CD4-positive, alpha-beta T cell treated with Interleukin-6 at 100 ng/mL for 8 hours (primary cell): Measurements from ENCODE around the gene TAS2R41.
"Not testable (repeated sequence)": the region's sequence is repeated elsewhere in the genome, so short reads cannot be mapped to it uniquely, and the experiment has no call there.

Experiments used
- DNase-seq: peaks from one replicate; pipeline ENCODE4 v3.0.0-alpha.2; 2020; ENCODE audit warnings: mixed read lengths, low spot score

TAS2R41 gene

GRCh38 chr7:143456992-143457793 is 20.5 kb upstream of the TAS2R41 start:
- no peak for DNase-seq

DNA sequence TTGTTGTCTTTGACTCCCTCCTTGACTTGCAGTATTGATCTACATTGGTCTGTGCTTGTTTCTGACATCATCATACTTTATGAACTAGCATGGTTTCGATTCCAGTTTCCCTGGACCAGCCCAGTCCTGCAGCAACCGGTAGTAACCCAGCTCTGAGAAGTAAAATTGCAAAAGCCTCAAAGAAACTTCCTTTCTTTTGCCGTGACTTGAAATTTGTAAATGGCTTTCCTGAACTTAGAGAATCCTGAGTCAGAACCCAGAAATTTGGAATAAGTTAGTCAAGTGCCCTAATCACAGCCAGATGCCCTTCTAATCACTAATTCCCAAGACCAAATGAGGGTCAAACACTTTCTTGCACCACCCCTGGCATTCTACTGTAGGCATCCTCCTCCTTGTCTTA is 19.4 kb upstream of the TAS2R41 start:
- no peak for DNase-seq

- no peak for DNase-seq
These were observed 19.0 kb upstream of the TAS2R41 start for GRCh38 chr7:143458681-143459080.

DNA sequence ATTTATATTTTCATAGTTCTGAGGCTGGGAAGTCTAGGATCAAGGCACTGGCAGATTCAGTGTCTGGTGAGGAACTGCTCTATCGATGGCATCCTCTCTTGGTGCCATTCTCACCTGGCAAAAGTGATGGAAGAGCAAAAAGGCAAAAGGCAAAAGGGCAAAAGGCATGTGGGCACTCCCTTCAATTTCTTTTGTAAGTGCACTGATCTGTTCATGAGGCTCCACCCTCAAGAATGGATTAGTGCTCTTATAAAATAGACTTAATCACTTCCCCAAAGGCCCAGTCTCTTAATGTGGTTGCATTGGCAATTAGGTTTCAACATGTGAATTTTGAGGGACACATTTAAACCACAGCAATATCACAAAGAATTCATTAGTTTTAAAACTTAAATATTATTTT is 18.3 kb upstream of the TAS2R41 start:
- DNase-seq: no peak

GRCh38 chr7:143460271-143460979 is 17.2 kb upstream of the TAS2R41 start:
- DNase-seq: no peak

GRCh38 chr7:143462045-143462444 is 15.6 kb upstream of the TAS2R41 start:
- no peak for DNase-seq

- DNase-seq: no peak
These were observed 14.1 kb upstream of the TAS2R41 start for GRCh38 chr7:143463556-143463955.

DNA sequence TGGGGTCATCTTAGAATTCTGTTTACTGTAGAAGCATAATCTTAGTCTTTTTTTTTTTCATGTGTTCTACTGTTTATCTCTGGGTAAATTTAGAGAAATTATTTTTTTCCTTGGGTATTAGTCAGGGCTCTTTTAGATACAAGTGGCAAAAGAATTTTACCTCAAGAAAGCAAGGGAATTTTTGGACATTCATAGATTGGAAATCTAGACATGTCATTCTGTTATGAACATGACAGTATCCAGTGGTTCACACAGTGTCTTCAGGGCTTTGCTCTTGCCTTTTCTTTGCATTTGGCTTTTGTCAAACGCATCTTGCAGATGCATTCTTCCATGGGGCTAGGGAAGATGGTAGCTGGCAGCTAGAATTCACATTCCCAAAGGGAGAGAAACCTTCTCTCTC is 13.7 kb upstream of the TAS2R41 start:
- DNase-seq: no peak

- no peak for DNase-seq
These were observed 9.9 kb upstream of the TAS2R41 start for GRCh38 chr7:143467724-143468123.

DNA sequence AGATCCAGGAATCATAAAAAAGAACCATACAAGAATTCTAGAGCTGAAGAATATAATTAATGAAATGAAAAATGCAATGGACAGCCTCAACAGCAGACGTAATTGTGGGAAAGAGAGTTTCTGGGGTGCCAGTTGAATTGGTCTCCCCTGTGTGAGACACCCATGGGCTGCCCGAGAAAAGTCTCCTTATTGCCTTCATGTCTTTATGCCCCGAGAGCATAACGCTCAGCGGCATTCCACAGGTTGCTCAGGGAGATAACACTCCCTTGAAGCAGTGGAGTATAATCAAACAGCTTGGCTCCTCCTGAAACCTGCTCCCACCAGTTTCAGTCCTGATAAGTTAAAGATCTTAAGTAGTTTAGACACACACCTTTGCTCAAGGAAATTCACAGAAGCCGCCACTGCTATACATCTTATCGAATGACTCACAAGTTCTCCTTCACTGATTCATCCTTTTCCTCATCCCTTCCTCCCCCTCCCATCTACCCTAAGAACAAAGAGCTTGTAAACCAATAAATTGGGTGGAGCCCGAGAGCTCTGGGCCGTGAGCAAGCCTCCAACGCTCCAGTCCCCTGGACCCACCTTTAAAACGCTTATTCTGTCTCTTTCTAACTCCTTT is 5.5 kb upstream of the TAS2R41 start:
- DNase-seq: not testable (repeated sequence)

- DNase-seq: no peak
These were observed 1.5 kb downstream of the TAS2R41 start for GRCh38 chr7:143479055-143479766.

DNA sequence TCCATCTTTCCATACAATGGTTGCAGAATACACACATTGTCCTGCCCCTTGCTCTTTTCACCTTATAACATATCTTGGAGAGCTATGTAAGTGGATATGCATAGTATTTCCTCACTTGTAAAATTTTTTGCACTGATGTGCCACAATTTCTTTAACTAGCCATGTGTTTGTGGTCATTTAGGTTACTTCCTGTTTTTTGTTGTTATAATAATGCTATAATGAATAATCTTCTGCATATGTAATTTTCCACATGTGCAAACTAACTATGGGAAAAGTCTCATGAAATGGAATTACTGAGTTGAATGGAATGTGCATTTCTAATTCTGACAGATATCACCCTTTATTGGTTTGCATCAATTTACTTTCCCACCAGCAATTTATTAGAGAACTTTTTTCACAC is 2.8 kb downstream of the TAS2R41 start:
- no peak for DNase-seq

- no peak for DNase-seq
These were observed 6.4 kb downstream of the TAS2R41 start for GRCh38 chr7:143484119-143484518.

DNA sequence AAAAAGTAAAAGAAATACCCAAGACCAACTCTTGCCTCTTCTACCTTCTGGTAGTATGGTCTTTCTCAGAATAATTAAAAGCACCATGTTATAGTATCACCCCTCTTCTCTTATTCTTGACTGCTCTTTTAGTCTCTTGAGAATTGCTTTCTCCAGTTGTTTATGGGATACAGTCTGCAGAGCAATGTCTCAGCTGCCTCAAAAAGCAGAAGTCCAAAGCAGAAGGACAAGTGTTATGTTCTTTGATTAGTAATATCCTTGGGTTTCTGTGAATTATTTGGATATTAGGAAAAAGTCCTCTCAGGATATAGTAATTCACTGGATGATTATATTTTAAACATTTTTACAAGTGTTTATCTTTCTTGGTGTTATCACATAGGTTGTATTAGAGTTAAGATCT is 7.4 kb downstream of the TAS2R41 start:
- no peak for DNase-seq

DNA sequence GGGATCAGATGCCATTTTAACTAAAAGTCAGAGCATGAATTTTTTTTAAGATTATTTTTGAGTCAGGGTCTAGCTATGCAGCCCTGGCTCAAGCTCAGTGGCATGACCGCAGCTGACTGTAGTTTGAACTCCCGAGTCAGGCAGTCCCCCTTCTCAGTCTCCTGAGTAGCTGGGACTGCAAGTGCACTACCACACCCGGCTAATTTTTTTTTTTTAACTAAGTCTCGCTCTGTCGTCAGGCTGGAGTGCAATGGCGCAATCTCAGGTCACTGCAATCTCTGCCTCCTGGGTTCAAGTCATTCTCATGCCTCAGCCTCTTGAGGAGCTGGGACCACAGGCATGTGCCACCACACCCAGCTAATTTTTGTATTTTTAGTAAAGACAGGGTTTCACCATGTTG is 7.8 kb downstream of the TAS2R41 start:
- DNase-seq: no peak

DNA sequence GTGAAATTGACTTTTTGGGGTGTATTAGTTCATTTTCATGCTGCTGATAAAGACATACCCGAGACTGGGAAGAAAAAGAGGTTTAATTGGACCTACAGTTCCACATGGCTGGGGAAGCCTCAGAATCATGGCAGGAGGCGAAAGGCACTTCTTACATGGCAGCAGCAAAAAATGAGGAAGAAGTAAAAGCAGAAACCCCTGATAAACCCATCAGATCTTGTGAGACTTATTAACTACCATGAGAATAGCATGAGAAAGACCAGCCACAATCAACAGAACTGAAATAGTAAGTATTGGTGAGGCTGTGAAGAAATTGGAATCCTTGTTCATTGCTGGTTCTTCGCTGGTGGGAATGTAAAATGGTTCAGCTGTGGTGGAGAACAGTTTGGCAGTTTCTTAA is 8.6 kb downstream of the TAS2R41 start:
- not testable (repeated sequence) for DNase-seq

- no peak for DNase-seq
These were observed 9.4 kb downstream of the TAS2R41 start for GRCh38 chr7:143487061-143487460.

- DNase-seq: no peak
These were observed 9.9 kb downstream of the TAS2R41 start for GRCh38 chr7:143487566-143487965.

DNA sequence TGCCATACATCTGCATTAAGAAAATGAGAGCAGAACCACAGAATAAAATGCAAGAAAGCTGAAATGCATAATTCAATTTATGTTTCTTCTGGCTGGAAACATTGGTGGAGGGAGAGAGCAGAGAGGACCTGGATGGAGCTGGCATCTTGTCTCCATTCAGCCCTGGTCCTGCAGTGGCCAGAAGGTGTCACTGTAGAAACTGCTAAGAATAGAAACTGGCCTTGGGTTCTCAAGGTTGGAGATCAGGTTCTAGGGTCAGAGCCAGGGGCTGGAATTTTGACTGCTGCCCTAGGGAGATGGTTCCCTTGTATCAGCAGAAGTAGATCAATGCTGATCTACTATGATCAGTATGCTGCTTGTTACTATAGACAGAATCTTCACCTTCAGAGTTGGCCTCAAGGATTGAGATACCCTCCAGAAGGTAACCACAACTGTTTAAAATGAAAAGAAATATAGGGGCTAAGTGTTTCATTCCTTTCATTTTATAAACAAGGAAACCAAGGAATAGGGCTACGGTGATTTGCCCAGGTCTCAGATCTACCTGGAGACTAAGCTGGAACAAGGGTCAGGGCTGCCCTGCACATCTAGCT is 13.1 kb downstream of the TAS2R41 start:
- no peak for DNase-seq

DNA sequence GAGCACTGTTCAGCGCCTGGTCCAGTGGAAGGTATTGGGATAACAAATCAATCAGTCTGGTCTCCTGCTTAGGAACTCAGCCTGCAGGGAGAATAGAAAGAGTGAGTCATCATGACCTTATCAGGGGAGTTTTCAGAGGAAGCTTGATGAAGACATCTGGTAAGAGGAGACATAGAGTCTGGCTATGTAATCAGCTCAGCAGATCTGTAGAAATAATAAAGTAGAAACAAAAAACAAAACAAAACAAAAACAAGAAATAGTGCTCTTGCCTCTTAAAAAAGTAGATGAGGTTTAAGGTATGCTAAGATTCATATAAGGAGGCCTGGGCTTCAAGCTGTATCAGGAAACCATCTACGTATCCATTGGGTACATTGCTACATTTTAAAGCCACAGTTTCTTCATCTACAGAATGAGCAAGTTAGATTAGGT is 14.4 kb downstream of the TAS2R41 start:
- no peak for DNase-seq

DNA sequence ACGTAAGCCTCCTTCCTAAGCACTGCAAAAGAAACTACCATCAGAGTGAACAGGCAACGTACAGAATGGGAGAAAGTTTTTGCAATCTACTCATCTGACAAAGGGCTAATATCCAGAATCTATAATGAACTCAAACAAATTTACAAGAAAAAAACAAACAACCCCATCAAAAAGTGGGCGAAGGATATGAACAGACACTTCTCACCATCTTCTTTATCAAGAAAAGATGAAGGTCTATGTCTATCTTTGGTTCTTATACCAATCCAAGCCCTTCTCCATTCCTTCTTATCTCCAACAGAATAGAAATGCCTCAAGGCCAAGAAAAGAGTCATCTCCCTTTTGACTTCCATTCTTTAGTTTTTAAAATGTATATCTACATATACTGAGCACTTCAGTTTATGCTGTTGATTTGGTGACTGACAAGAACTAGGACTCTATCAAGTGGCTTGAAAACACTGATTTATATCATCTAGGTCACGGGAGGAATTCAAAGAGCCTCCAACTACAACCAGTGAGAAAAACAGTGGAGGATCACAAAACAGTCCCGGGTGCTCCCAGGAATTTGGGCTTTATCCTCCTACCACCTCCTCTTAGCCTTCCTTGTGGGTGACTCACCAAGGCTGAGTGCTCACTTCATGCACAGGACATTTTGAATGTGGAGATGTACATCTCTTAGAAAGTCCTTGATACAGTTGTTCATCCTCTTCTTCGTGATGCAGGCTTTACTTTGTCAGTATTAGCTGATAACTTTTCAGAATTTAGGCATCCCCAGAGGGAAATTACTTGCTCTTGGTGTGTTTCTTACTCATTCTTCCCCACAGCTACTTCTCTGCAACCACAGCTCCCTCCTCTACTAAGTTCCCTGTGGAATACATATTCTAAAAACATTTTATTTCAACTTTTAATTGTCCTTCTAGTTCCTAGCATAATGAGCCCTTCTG is 15.4 kb downstream of the TAS2R41 start:
- no peak for DNase-seq
